Psoas muscle (tissue), 8 donors: ENCODE data around the gene CELF4. TPM values are rescaled to one million over a fixed set of nuclear protein-coding genes. Genes with fewer than 3 reads are reported as not detected.

Source experiments
- ATAC-seq, 4 donors: fragments of 200-7000 bp; cut with Tn5 transposase; one replicate each; pipeline ENCODE4 v1.9.1; 2020; ENCODE audit warnings: moderate library complexity in 3 of 4, mild to moderate bottlenecking in 2 of 4
- DNase-seq, 2 donors: peaks; one replicate each; pipeline ENCODE4 v3.0.0-alpha.2; 2020
- H3K27ac ChIP-seq: fragments of 200-600 bp; one replicate; pipeline ENCODE4 v1.8.0; 2022
- H3K27me3 ChIP-seq, 3 donors: fragments of 200-600 bp in 1 of 3; one replicate each; pipeline versions ENCODE4 v1.6.1 to v1.8.0; 2013 to 2022; ENCODE audit warnings: low read length in 2 of 3, mild to moderate bottlenecking in 2 of 3, moderate library complexity in 1 of 3; ENCODE audit not compliant: insufficient read depth in 3 of 3
- H3K36me3 ChIP-seq, 2 donors: fragments of 200-600 bp in 1 of 2; one replicate each; pipeline versions ENCODE4 v1.6.1 to v1.8.0; 2013 to 2022; ENCODE audit warnings: low read depth in 1 of 2, mild to moderate bottlenecking in 1 of 2, moderate library complexity in 1 of 2; ENCODE audit not compliant: insufficient read depth in 1 of 2
- H3K4me1 ChIP-seq: fragments of 200-600 bp; one replicate; pipeline ENCODE4 v1.8.0; 2022
- H3K4me3 ChIP-seq: fragments of 200-600 bp; one replicate; pipeline ENCODE4 v1.8.0; 2022; ENCODE audit warnings: mild to moderate bottlenecking
- H3K9me3 ChIP-seq: fragments of 200-600 bp; one replicate; pipeline ENCODE4 v1.8.0; 2022
- WGBS, 3 donors: extraction: QIAGEN DNeasy Blood & Tissue Kit; methylation state at CpG; one replicate each; pipeline versions ENCODE4 v1.1.6 to v1.1.7; 2013; 5-methylcytosine and 5-hydroxymethylcytosine counted together
- intact Hi-C, 2 donors: fragments of 100-400 bp; cut with DNase I; formaldehyde crosslinking; loops; one replicate each; pipeline versions ENCODE4 v1.11.0 to v1.14.2; 2022
- polyA plus RNA-seq, 3 donors: library from polyadenylated mRNA; stranded (reverse); fragments of 200-250 nt; gene quantifications; one replicate each; pipeline ENCODE4 v1.2.3, GENCODE V29; 2013
- total RNA-seq, 4 donors: library from RNA; stranded (reverse); fragmentation: NEBNext Ultra II Directional in 2 of 4; extraction: Animal tissue kit (Norgen Biotek cat#: 25700) in 2 of 4; gene quantifications; one replicate each; pipeline versions ENCODE4 v1.2.1 to v1.2.4, GENCODE V29; 2021 to 2023
- TF ChIP-seq, protein P1 (sequence below): fragments of 200-600 bp; IDR thresholded peaks from one replicate; pipeline ENCODE4 v1.8.0; 2022; ENCODE audit warnings: antibody characterized with exemption
- donor health status: healthy with polysubstance abuse.
- donor health status: DM: no; HTN: no; CAD: no; lungs with moderate emphysema.
- donor health status: Bipolar disorder and iron deficiency.
- donor health status: healthy.
- donor health status: DM: yes; HTN: yes; CAD: no.
- donor health status: DM: no; HTN: no; CAD: no.
- donor health status: DM: no; HTN: no; CAD: no.
- donor health status: DM: yes; HTN: yes; CAD: no.

CELF4 gene
- total and polyA plus RNA-seq, 7 donors, result 0.17 to 0.28 (median 0.17) TPM; not detected in 3

DNA sequence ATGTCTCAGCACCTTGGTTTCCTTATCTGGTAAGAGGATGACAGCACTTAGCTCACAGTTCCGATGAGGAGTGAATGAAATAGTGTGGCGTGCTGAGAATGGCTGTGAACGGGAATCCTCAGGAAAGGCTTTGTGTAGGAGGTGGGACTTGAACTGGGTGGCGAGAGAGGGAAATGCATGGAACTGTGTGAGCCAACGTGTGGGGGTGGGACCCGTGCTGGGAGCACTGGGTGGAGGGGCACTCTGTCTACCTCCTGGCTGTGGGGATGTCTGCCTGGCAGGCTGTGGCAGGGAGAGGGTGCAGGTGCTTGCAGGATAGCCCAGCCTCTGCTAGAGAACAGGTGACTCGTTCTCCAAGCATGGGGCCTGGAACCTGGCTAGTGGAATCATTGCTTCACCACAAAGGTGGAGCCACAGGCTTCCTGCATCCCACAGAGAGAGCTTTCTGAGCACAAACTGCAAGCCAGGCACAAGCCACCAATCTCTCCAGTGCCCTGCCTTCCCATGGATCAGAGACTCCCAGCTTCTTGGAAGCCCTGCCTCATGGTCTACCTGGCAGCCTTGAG, 145.2 kb downstream of the CELF4 start:
- Histone ChIP-seq H3K27me3 (peaks cover 0 to 5% (median 0%) of the 10 kb centered on the region in 3 donors), H3K36me3 (no peaks in the 10 kb centered on the region), H3K27ac (no peak overlapping the region), H3K4me1 (no peaks in the 10 kb centered on the region), H3K9me3 (no peaks in the 10 kb centered on the region), H3K4me3 (no peak overlapping the region)
- DNase-seq, result no peak
- intact Hi-C loops, result no loop called here
- 79 to 88% (median 83%) methylated on average over 7 of the region's 7 CpGs for WGBS, 3 donors
- no peak for ATAC-seq
- TF ChIP-seq, protein P1, sequence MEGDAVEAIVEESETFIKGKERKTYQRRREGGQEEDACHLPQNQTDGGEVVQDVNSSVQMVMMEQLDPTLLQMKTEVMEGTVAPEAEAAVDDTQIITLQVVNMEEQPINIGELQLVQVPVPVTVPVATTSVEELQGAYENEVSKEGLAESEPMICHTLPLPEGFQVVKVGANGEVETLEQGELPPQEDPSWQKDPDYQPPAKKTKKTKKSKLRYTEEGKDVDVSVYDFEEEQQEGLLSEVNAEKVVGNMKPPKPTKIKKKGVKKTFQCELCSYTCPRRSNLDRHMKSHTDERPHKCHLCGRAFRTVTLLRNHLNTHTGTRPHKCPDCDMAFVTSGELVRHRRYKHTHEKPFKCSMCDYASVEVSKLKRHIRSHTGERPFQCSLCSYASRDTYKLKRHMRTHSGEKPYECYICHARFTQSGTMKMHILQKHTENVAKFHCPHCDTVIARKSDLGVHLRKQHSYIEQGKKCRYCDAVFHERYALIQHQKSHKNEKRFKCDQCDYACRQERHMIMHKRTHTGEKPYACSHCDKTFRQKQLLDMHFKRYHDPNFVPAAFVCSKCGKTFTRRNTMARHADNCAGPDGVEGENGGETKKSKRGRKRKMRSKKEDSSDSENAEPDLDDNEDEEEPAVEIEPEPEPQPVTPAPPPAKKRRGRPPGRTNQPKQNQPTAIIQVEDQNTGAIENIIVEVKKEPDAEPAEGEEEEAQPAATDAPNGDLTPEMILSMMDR, result no peak

DNA sequence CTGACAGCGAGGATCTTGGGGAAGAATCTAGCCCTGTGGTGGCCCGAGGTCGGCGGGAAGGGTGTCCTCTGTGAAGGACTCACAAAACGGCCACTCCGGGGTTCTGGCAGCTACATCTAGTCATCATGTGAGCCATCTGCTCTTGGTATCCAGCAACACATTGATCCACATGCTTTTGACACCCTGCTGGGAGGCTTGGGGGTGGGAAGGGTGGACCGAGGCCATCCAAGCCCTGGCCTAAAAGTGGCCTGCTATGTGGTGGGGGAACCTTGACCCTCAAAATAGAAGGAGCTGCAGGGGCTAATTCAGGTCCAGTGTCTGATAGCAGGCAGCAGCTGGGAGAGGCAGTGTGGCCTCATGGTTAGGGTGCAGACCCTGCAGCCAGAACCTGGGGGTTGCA, 145.7 kb downstream of the CELF4 start:
- TF ChIP-seq, protein P1, result no peak
- Histone ChIP-seq H3K27me3 (peaks cover 0 to 5% (median 0%) of the 10 kb centered on the region in 3 donors), H3K4me1 (no peaks in the 10 kb centered on the region), H3K4me3 (no peak overlapping the region), H3K36me3 (no peaks in the 10 kb centered on the region), H3K9me3 (no peaks in the 10 kb centered on the region), H3K27ac (no peak overlapping the region)
- DNase-seq, result no peak
- ATAC-seq, result no peak
- 72 to 86% (median 74%) methylated on average over 7 of the region's 7 CpGs for WGBS, 3 donors
- intact Hi-C loops, result loop anchor here in 1 of 2 donors (2.0 kb wide), 1 partner anchor 19 kb away; no protein-coding TSS in a partner anchor

DNA sequence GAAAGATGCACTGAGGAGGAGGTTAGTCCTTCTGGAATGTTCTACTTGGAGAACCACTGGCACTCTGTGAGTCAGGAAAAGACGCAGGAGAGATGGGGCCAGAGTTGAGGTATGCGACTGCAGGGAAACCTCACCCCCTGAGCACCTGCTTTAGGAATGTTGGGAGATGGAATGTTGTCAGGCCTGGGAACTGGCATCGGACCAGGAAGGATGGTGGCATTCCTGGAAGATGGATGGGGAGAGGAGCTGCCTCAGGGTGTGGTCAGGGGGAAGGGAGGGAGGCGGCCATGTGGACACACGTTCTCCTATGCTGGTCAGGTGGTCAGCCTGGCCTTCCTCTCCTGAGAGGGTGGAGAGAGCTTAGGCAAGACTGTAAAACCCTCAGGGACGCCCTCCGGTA, 146.3 kb downstream of the CELF4 start:
- WGBS, 3 donors, result 60 to 75% (median 73%) methylated on average over 7 of the region's 7 CpGs
- Histone ChIP-seq H3K4me1 (no peaks in the 10 kb centered on the region), H3K27ac (no peak overlapping the region), H3K27me3 (peaks cover 0 to 5% (median 0%) of the 10 kb centered on the region in 3 donors), H3K9me3 (no peaks in the 10 kb centered on the region), H3K36me3 (no peaks in the 10 kb centered on the region), H3K4me3 (no peak overlapping the region)
- TF ChIP-seq, protein P1, result no peak
- intact Hi-C loops, result loop anchor here in 1 of 2 donors (2.0 kb wide), 1 partner anchor 19 kb away; no protein-coding TSS in a partner anchor
- ATAC-seq, result no peak
- DNase-seq, result no peak

DNA sequence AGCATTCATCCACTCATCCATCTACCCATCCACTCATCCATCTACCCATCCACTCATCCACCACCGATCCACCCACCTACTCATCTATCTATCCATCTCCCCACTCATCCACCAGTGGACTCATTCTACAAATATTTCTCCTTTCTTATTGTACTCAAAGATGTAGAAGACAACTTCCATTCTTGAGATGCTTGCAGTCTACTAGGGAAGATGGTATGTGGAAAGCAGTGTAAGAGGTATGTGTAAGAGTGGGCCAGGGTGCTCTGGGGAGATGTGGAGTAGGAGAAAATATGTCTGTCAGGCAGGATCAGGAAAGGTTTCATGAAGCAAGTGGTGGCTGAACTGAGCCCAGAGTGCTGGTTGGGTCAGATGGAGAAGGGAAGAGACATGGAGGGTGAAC, 150.8 kb downstream of the CELF4 start:
- Histone ChIP-seq H3K9me3 (no peaks in the 10 kb centered on the region), H3K27me3 (no peaks in the 10 kb centered on the region), H3K4me1 (no peaks in the 10 kb centered on the region), H3K36me3 (no peaks in the 10 kb centered on the region), H3K4me3 (no peak overlapping the region), H3K27ac (no peak overlapping the region)
- no peak for ATAC-seq
- TF ChIP-seq, protein P1, result no peak
- 91 to 100% (median 95%) methylated on average over 1 of the region's 1 CpG for WGBS, 3 donors
- DNase-seq, result no peak
- intact Hi-C loops, result no loop called here

DNA sequence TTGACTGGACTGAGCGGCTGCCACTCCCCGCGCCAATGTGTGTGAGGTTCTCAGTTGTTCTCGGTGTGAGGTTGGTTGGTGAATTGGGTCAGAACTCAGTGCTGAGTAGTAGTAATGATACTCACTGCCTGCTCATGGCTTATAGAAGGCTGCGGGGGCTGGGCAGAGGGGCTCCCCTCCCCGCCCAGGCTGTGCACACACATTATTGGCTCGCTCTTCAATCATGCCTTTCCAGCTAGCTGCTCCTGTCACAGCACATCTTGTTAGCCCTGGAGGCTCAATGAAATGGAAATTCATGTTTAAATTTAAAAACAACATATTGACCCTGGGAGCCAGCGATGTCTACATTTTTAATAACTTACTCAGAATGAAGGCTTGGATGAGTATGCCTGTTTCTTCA, 152.8 kb downstream of the CELF4 start:
- Histone ChIP-seq H3K4me1 (no peaks in the 10 kb centered on the region), H3K27me3 (no peaks in the 10 kb centered on the region), H3K4me3 (no peak overlapping the region), H3K9me3 (no peaks in the 10 kb centered on the region), H3K36me3 (no peaks in the 10 kb centered on the region), H3K27ac (no peak overlapping the region)
- 91 to 96% (median 93%) methylated on average over 8 of the region's 8 CpGs for WGBS, 3 donors
- TF ChIP-seq, protein P1, result no peak
- no peak for ATAC-seq
- intact Hi-C loops, result no loop called here
- DNase-seq, result no peak
